D721Med (cell line): Measurements from ENCODE around the gene SPSB3.

Source experiments
- DNase-seq: peaks from one replicate; pipeline ENCODE4 v3.0.0; 2011; ENCODE audit warnings: low spot score; ENCODE audit not compliant: insufficient read length
- FAIRE-seq: peaks from 2 replicates; lab custom pipeline; 2011; peaks lifted over from hg19 to GRCh38; lab: Jason Lieb, UNC
- TF ChIP-seq, protein P1 (sequence below): IDR thresholded peaks from 2 replicates; pipeline ENCODE4 v1.5.1; 2012; ENCODE audit warnings: mild to moderate bottlenecking, control low read depth; ENCODE audit not compliant: insufficient read depth; ENCODE audit errors: missing control alignments

SPSB3 gene

GRCh38 chr16:1769402-1770300, 12.7 kb downstream of the SPSB3 start:
- TF ChIP-seq, protein P1, sequence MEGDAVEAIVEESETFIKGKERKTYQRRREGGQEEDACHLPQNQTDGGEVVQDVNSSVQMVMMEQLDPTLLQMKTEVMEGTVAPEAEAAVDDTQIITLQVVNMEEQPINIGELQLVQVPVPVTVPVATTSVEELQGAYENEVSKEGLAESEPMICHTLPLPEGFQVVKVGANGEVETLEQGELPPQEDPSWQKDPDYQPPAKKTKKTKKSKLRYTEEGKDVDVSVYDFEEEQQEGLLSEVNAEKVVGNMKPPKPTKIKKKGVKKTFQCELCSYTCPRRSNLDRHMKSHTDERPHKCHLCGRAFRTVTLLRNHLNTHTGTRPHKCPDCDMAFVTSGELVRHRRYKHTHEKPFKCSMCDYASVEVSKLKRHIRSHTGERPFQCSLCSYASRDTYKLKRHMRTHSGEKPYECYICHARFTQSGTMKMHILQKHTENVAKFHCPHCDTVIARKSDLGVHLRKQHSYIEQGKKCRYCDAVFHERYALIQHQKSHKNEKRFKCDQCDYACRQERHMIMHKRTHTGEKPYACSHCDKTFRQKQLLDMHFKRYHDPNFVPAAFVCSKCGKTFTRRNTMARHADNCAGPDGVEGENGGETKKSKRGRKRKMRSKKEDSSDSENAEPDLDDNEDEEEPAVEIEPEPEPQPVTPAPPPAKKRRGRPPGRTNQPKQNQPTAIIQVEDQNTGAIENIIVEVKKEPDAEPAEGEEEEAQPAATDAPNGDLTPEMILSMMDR: no peak
- FAIRE-seq (no peak), DNase-seq (no peak)

GRCh38 chr16:1768767-1769401, 13.5 kb downstream of the SPSB3 start:
- FAIRE-seq (no peak), DNase-seq (no peak)
- TF ChIP-seq, protein P1: no peak

DNA sequence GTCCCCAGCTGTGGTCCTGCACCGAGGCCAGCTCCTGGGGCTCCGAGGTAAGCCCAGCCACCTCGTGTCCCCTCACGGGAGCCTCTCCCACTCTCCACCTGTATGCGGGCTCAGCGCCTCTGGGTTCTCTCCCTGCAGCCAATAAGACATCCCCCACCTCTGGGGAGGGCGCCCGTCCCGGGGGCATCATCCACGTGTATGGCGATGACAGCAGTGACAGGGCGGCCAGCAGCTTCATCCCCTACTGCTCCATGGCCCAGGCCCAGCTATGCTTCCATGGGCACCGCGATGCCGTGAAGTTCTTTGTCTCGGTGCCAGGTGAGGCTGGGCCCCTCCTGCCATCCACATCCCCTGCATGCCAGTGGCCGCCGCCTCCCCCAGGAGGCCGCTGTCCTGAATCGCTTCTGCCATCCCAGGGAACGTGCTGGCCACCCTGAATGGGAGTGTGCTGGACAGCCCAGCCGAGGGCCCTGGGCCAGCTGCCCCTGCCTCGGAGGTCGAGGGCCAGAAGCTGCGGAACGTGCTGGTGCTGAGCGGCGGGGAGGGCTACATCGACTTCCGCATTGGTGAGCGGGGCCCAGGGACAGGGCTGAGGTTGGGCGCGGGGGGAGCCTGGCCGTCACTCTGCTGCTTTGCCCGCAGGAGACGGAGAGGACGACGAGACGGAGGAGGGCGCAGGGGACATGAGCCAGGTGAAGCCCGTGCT, 14.2 kb downstream of the SPSB3 start:
- FAIRE-seq (no peak), DNase-seq (no peak)
- TF ChIP-seq, protein P1: no peak

DNA sequence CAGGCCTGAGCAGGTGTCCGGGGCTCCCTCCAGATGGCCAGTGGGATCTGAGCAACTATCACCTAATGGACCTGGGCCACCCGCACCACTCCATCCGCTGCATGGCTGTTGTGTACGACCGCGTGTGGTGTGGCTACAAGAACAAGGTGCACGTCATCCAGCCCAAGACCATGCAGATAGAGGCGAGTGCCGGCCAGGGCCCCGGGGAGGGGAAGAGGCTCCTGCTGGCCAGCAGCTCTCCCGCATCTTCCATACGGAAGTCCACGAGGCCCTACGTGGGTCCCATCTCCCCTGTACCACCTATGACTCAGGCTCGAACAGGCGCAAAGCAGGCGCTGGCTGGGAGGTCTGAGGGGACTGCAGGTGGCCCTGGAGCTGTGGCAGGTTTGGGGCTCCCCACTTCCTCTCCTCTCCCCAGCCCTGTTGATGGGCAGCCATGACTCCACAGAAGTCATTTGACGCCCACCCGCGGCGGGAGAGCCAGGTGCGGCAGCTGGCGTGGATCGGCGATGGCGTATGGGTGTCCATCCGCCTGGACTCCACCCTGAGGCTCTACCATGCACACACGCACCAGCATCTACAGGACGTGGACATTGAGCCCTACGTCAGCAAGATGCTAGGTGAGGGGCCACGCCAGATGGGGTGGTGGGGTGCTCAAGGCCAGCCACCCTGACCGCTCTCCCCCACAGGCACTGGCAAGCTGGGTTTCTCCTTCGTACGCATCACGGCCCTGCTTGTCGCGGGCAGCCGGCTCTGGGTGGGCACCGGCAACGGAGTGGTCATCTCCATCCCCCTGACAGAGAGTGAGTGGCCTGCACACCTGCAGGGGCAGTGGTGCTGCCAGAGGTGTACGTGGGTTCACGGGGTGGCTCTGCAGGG, 15.0 kb downstream of the SPSB3 start:
- DNase-seq (no peak), FAIRE-seq (no peak)
- TF ChIP-seq, protein P1: no peak

DNA sequence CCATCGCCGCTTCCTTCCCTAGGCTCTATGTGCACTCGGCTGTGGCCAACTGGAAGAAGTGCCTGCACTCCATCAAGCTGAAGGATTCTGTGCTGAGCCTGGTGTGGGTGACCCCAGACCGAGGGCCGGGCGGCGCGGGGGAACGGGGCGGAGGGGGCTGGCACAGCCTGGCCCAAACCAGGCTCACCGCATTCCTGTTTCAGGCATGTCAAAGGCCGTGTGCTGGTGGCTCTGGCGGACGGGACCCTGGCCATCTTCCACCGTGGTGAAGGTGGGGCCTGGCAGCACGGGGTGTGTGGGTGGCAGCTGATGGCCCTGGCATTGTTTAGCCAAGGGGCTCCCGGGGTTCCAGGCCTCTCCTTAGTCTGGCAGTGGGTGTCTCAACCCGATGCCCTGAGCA, 15.7 kb downstream of the SPSB3 start:
- FAIRE-seq (no peak), DNase-seq (no peak)
- TF ChIP-seq, protein P1: no peak

DNA sequence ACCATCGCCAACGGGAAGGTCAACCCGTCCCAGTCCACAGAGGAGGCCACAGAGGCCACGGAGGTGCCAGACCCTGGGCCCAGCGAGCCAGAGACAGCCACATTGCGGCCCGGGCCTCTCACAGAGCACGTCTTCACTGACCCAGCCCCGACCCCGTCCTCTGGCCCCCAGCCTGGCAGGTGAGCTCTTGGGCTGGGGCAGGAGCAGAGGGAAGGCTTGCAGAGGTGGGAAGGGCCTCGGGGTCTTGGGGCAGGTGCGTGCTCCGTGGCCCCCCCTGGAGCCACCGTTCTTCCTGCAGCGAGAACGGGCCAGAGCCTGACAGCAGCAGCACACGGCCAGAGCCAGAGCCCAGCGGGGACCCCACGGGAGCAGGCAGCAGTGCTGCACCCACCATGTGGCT, 16.1 kb downstream of the SPSB3 start:
- FAIRE-seq: no peak
- DNase-seq: no peak
- TF ChIP-seq, protein P1: no peak
